NB4 (cell line): ENCODE data around the gene CLK1.

Source experiments
- CTCF ChIP-seq: IDR thresholded peaks from one replicate; pipeline ENCODE4 v1.5.1; 2012; ENCODE audit warnings: low read depth, low read length
- MAX ChIP-seq: IDR thresholded peaks from 2 replicates; pipeline ENCODE4 v1.6.1; 2011; ENCODE audit warnings: low read depth, low read length
- MYC ChIP-seq: IDR thresholded peaks from 2 replicates; pipeline ENCODE4 v1.6.1; 2011; ENCODE audit warnings: low read depth, low read length
- POLR2A ChIP-seq: IDR thresholded peaks from 2 replicates; pipeline ENCODE4 v1.6.1; 2011; ENCODE audit warnings: mild to moderate bottlenecking; ENCODE audit not compliant: insufficient read length; ENCODE audit errors: extremely low read depth

GRCh38 chr2:200814276-200814815 lies 50.1 kb downstream of the CLK1 start:
- TF ChIP-seq CTCF (no peak), MAX (no peak), POLR2A (no peak), MYC (no peak)
